ENCODE data around the gene RPL10A.
"Not testable (repeated sequence)": the region's sequence is repeated elsewhere in the genome, so short reads cannot be mapped to it uniquely, and the experiment has no call there.

Gene RPL10A

DNA sequence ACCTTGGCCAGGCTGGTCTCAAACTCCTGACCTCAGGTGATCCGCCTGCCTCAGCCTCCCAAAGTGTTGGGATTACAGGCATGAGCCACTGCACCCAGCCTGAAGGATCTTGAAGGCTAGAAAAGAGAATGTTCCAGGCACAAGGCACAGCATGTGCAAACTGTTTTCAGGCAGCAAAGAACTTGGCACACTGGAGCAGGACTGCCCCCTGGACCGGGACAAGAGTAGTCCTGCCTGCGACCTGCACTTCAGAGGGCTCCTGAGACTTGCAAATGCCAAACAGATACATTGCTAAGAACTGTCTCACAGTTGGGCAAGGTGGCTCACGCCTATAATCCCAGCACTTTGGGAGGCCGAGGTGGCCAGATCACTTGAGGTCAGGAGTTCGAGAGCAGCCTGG is 47.7 kb downstream of the RPL10A start:
- not testable (repeated sequence) for H3K36me3 Mint-ChIP-seq (ENCODE audit: low read depth); DNase-seq; H3K27ac Mint-ChIP-seq; H3K4me1 Mint-ChIP-seq; ATAC-seq; H3K4me3 Mint-ChIP-seq; H3K9me3 Mint-ChIP-seq
- H3K27me3 Mint-ChIP-seq = peaks cover 11% of the 10 kb centered on the region

DNA sequence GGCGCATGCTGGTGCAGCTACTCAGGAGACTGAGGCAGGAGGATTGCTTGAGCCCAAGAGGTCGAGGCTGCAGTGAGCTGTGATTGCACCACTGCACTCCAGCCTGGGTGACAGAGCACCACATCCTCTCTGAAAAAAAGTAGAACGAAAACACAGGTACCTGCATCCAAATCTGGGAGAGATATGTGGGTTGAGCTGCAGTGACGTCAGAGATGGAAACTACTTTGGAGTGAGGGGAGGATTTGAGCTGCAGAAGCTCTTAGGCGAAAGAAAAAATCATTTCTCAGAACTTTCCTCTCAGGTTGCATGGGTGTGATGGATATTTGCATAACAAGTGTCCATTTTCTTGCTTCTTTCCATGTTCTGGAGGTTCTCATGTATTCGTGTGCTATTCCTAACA is 48.5 kb downstream of the RPL10A start:
- DNase-seq (no peak), ATAC-seq (no peak)
- Mint-ChIP-seq H3K27ac (no peak overlapping the region), H3K27me3 (peaks cover 7% of the 10 kb centered on the region), H3K4me3 (no peak overlapping the region), H3K9me3 (no peaks in the 10 kb centered on the region), H3K4me1 (no peaks in the 10 kb centered on the region), H3K36me3 (ENCODE audit: low read depth) (no peaks in the 10 kb centered on the region)

DNA sequence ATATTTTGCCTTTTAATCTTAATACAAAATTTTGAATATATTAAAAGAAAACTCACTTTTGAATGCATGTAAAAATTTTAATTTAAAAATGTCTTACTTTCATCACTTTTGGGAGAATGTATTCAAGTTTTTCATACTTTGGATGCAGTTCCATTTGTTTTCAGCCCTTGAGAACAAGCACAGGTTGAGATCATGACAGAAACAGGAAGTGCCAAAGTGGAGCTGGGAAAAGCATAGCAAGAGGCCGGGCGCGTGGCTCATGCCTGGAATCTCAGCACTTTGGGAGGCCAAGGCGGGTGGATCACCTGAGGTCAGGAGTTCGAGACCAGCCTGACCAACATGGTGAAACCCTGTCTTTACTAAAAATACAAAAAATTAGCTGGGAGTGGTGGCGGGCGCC is 49.8 kb downstream of the RPL10A start:
- not testable (repeated sequence) for ATAC-seq; H3K27ac Mint-ChIP-seq; H3K27me3 Mint-ChIP-seq; H3K36me3 Mint-ChIP-seq (ENCODE audit: low read depth); H3K4me1 Mint-ChIP-seq; H3K4me3 Mint-ChIP-seq; H3K9me3 Mint-ChIP-seq; DNase-seq

DNA sequence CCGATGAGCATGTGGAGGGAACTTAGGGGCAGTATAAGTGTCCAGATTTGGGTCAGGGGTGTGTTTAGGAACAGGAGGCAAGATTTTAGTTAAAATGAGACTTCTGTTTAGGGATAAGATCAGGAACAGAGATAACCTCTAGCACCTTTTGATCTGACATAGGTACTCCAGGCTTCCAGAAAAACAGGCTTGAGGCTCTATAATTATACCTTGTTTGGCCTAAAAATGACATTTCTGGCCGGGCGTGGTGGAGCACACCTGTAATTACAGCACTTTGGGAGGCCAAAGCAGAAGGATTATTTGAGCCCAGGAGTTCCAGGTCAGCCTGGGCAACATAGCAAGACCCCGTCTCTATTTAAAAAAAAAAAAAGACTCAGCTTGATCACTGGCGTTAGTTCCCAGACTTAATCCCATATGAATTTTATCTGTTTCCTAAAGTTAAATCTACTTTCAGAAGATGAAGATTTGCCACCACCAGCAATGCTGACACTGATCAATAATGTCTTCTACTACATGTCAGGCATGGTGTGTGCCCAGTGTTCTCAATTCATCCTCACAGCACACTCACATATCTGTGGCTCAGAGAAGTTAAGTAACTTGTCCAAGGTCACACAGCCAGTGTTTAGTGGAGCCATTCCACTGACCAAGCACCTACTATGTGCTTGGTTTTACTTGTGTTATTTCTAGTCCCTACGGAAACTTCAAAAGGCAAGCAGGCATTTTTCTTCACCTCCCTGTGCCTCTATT is 50.5 kb downstream of the RPL10A start:
- H3K27me3 Mint-ChIP-seq = no peaks in the 10 kb centered on the region
- no peak for ATAC-seq
- no peak overlapping the region for H3K4me3 Mint-ChIP-seq
- H3K36me3 Mint-ChIP-seq (ENCODE audit: low read depth) = no peaks in the 10 kb centered on the region
- no peak for DNase-seq
- peaks cover 13% of the 10 kb centered on the region for H3K4me1 Mint-ChIP-seq
- H3K27ac Mint-ChIP-seq = no peak overlapping the region
- H3K9me3 Mint-ChIP-seq = no peaks in the 10 kb centered on the region

DNA sequence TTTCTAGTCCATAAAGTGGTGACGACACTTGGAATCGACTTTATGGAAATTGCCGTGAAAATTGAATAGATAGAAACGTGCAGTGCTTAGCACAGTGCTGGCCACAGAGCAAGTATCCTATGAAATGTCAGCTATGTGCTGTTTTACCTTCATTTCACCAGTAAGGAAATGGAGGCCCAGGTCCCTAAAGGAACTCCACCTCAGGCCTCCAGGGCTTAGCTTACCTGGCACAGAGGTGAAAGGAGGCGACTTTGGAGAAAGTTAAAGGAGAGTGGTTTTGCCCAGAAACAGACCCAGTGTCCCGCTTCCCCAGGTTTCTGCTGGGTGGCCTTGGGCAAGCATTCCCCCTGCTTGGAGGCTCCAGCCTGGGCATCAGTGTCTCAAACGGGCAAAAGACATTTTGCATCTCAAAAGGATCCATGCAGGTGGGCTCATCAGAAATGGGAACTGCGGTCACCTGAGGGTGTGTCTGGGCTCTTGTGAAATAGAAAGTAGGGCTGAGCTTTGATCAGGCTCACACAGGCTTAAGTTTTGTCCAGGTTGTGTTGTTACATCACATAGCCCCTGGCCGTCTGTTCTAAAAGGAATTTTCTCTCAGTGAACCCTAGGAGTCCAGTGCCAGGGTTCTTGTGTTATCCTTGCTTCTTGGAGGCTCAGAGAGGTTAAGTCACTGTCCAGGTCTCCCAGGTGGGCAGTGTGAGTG is 51.3 kb downstream of the RPL10A start:
- no peak overlapping the region for H3K4me3 Mint-ChIP-seq
- no peak for DNase-seq
- ATAC-seq = no peak
- no peaks in the 10 kb centered on the region for H3K36me3 Mint-ChIP-seq (ENCODE audit: low read depth)
- H3K27me3 Mint-ChIP-seq = no peaks in the 10 kb centered on the region
- H3K27ac Mint-ChIP-seq = no peak overlapping the region
- H3K4me1 Mint-ChIP-seq = peaks cover 15% of the 10 kb centered on the region
- H3K9me3 Mint-ChIP-seq = no peaks in the 10 kb centered on the region

Data from activated naive CD8-positive, alpha-beta T cell treated with anti-CD3 and anti-CD28 coated beads, Interleukin-2, amount 50 U/mL, for 24 hours (primary cell).